Chondrocyte (in vitro differentiated cells): ENCODE results near the gene SPN. TPM values are rescaled to one million over a fixed set of nuclear protein-coding genes. Genes with fewer than 3 reads are reported as not detected.
"Not testable (repeated sequence)": the region's sequence is repeated elsewhere in the genome, so short reads cannot be mapped to it uniquely, and the experiment has no call there.

ENCODE experiments used
- DNase-seq: peaks from one replicate; pipeline ENCODE4 v3.0.0; 2021; ENCODE audit warnings: mixed read lengths, low spot score
- H3K27ac Mint-ChIP-seq: one replicate; pipeline ENCODE4 v1.8.0; 2021; ENCODE audit warnings: mild to moderate bottlenecking, moderate library complexity, mixed read lengths; ENCODE audit not compliant: unreplicated experiment
- H3K27me3 Mint-ChIP-seq: 2 replicates; pipeline ENCODE4 v1.8.0; 2021; ENCODE audit warnings: low read depth, mixed read lengths
- H3K36me3 Mint-ChIP-seq: 2 replicates; pipeline ENCODE4 v1.8.0; 2021; ENCODE audit warnings: low read depth, mixed read lengths
- H3K4me1 Mint-ChIP-seq: 2 replicates; pipeline ENCODE4 v1.8.0; 2021; ENCODE audit warnings: low read depth, mild to moderate bottlenecking, mixed read lengths
- H3K4me3 Mint-ChIP-seq: one replicate; pipeline ENCODE4 v1.8.0; 2021; ENCODE audit warnings: mild to moderate bottlenecking, moderate library complexity, mixed read lengths; ENCODE audit not compliant: unreplicated experiment
- H3K9me3 Mint-ChIP-seq: 2 replicates; pipeline ENCODE4 v1.8.0; 2021; ENCODE audit warnings: low read depth, mixed read lengths
- long read RNA-seq: library from polyadenylated mRNA; stranded (forward); transcript quantifications from one replicate; pipeline ENCODE4 v2.0.0, GENCODE V29; 2021
- total RNA-seq: library from RNA; stranded (reverse); gene quantifications from 3 replicates; pipeline ENCODE4 v1.2.1, GENCODE V29; 2021
- TF ChIP-seq, protein P1 (sequence below): fragments of 200-600 bp; sonication (generic); IDR thresholded peaks from 2 replicates; pipeline ENCODE4 v1.5.0; 2021; ENCODE audit warnings: antibody characterized with exemption, mild to moderate bottlenecking, moderate library complexity

The SPN gene, protein sequence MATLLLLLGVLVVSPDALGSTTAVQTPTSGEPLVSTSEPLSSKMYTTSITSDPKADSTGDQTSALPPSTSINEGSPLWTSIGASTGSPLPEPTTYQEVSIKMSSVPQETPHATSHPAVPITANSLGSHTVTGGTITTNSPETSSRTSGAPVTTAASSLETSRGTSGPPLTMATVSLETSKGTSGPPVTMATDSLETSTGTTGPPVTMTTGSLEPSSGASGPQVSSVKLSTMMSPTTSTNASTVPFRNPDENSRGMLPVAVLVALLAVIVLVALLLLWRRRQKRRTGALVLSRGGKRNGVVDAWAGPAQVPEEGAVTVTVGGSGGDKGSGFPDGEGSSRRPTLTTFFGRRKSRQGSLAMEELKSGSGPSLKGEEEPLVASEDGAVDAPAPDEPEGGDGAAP
- not detected in 3 replicates for total RNA-seq
- long read RNA-seq, result 0 reads

- no peak within 1 kb of the TSS for H3K4me3 Mint-ChIP-seq
- no peaks in the 10 kb centered on the region for H3K36me3 Mint-ChIP-seq
- no peak for DNase-seq
- no peak within 1 kb of the TSS for H3K27ac Mint-ChIP-seq
- H3K9me3 Mint-ChIP-seq, result no peaks in the 10 kb centered on the region
- H3K4me1 Mint-ChIP-seq, result peaks cover 6% of the 10 kb centered on the region
- TF ChIP-seq, protein P1, sequence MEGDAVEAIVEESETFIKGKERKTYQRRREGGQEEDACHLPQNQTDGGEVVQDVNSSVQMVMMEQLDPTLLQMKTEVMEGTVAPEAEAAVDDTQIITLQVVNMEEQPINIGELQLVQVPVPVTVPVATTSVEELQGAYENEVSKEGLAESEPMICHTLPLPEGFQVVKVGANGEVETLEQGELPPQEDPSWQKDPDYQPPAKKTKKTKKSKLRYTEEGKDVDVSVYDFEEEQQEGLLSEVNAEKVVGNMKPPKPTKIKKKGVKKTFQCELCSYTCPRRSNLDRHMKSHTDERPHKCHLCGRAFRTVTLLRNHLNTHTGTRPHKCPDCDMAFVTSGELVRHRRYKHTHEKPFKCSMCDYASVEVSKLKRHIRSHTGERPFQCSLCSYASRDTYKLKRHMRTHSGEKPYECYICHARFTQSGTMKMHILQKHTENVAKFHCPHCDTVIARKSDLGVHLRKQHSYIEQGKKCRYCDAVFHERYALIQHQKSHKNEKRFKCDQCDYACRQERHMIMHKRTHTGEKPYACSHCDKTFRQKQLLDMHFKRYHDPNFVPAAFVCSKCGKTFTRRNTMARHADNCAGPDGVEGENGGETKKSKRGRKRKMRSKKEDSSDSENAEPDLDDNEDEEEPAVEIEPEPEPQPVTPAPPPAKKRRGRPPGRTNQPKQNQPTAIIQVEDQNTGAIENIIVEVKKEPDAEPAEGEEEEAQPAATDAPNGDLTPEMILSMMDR, result no peak
- no peaks in the 10 kb centered on the region for H3K27me3 Mint-ChIP-seq
Measured at GRCh38 chr16:29663016-29663806, at the start of gene SPN. SPN (plus strand) TSS chr16:29663247; CDS start chr16:29663729, 482 bp downstream.

- DNase-seq, H3K36me3 Mint-ChIP-seq, H3K9me3 Mint-ChIP-seq, H3K27me3 Mint-ChIP-seq: not testable (repeated sequence)
- peak overlapping the region; percentile 78 for H3K4me3 Mint-ChIP-seq
- H3K4me1 Mint-ChIP-seq, result peaks cover 17% of the 10 kb centered on the region
- H3K27ac Mint-ChIP-seq, result peak overlapping the region; percentile 96
Measured at GRCh38 chr16:29613307-29614057, 49.6 kb upstream of the SPN start.

DNA sequence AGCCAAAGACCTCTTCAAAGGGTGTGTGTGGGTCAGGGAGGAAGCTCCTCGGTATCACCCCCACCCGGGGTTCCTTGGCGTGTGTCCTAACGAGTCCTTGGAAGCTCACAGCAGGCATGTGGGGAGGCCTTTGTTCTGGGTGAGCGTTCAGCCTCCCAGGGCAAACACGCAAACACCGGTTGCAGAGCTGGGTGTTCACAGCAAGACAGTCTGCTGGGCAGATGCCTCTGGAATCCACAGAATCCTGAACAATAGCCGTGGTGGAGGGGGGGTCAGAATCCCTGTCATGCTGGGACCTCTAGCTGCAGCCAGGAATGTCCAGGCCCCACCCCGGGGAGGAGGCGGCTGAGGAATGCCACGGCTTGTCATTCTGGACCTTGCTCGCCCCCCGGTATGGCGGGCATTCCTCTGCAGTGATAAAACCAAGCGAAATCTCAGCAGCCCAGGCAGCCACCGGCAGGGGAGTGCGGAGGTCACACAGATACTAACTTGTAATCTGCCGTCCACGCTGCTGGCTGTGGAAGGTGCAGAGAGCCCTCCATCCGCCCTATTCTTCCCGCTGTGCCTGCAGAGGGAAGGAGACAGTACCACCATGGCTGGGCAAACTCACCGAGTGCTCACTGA lies 48.2 kb upstream of the SPN start:
- Mint-ChIP-seq H3K27ac (peak overlapping the region; percentile 59), H3K4me1 (peaks cover 17% of the 10 kb centered on the region)
- DNase-seq, H3K36me3 Mint-ChIP-seq, H3K9me3 Mint-ChIP-seq, H3K4me3 Mint-ChIP-seq, H3K27me3 Mint-ChIP-seq: not testable (repeated sequence)

- H3K4me3 Mint-ChIP-seq, H3K27me3 Mint-ChIP-seq, H3K27ac Mint-ChIP-seq, H3K9me3 Mint-ChIP-seq, DNase-seq, H3K36me3 Mint-ChIP-seq: not testable (repeated sequence)
- H3K4me1 Mint-ChIP-seq, result peaks cover 16% of the 10 kb centered on the region
Measured at GRCh38 chr16:29616127-29616526, 46.9 kb upstream of the SPN start.

- DNase-seq, H3K36me3 Mint-ChIP-seq, H3K27me3 Mint-ChIP-seq, H3K4me1 Mint-ChIP-seq, H3K9me3 Mint-ChIP-seq, H3K27ac Mint-ChIP-seq, H3K4me3 Mint-ChIP-seq: not testable (repeated sequence)
- TF ChIP-seq, protein P1, result peak; percentile 19
Measured at GRCh38 chr16:29620591-29620990, 42.5 kb upstream of the SPN start.

- H3K27me3 Mint-ChIP-seq, DNase-seq, H3K9me3 Mint-ChIP-seq, H3K27ac Mint-ChIP-seq, H3K36me3 Mint-ChIP-seq, H3K4me3 Mint-ChIP-seq: not testable (repeated sequence)
- peaks cover 13% of the 10 kb centered on the region for H3K4me1 Mint-ChIP-seq
Measured at GRCh38 chr16:29622738-29623137, 40.3 kb upstream of the SPN start.

- H3K9me3 Mint-ChIP-seq, H3K27me3 Mint-ChIP-seq, DNase-seq, H3K4me3 Mint-ChIP-seq, H3K36me3 Mint-ChIP-seq, H3K27ac Mint-ChIP-seq: not testable (repeated sequence)
- H3K4me1 Mint-ChIP-seq, result peaks cover 13% of the 10 kb centered on the region
Measured at GRCh38 chr16:29623253-29623652, 39.8 kb upstream of the SPN start.

- DNase-seq, H3K27me3 Mint-ChIP-seq, H3K9me3 Mint-ChIP-seq, H3K4me3 Mint-ChIP-seq, H3K36me3 Mint-ChIP-seq: not testable (repeated sequence)
- Mint-ChIP-seq H3K4me1 (peaks cover 13% of the 10 kb centered on the region), H3K27ac (peak overlapping the region; percentile 45)
Measured at GRCh38 chr16:29625114-29625513, 37.9 kb upstream of the SPN start.

DNA sequence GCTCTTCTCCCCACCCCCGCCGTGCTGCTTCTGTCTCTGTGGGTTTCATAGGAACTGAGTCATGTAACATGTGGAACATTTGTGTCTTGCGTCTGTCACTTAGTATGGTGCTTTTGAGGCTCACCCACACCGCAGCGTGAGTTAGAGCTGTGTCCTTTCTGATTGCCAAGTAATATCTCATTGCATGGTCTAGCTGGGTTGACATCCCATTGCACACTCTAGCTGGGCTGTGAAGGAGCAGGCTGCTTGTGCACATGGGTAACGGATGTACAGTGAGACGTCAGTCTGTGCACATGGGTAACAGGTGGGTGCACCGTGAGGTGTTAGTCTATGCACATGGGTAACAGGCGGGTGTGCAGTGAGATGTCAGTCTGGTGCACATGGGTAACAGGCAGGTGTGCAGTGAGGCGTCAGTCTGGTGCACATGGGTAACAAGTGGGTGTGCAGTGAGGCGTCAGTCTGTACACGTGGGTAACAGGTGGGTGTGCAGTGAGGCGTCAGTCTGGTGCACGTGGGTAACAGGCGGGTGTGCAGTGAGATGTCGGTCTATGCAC lies 36.2 kb upstream of the SPN start:
- H3K27me3 Mint-ChIP-seq, H3K36me3 Mint-ChIP-seq, DNase-seq, H3K27ac Mint-ChIP-seq, H3K9me3 Mint-ChIP-seq, H3K4me3 Mint-ChIP-seq: not testable (repeated sequence)
- peaks cover 13% of the 10 kb centered on the region for H3K4me1 Mint-ChIP-seq

GRCh38 chr16:29627661-29628075 lies 35.4 kb upstream of the SPN start:
- H3K27me3 Mint-ChIP-seq, H3K27ac Mint-ChIP-seq, H3K4me3 Mint-ChIP-seq, H3K9me3 Mint-ChIP-seq, H3K36me3 Mint-ChIP-seq, DNase-seq: not testable (repeated sequence)
- H3K4me1 Mint-ChIP-seq, result peaks cover 13% of the 10 kb centered on the region
